Trophoblast cell (in vitro differentiated cells and primary cell): Measurements from ENCODE around the gene AZU1.

Experiments
- DNase-seq, 2 donors: peaks; one replicate each; pipeline ENCODE4 v3.0.0-alpha.2; 2016
- H2AFZ ChIP-seq: 2 replicates; pipeline ENCODE4 v1.6.1; 2013; ENCODE audit warnings: low read length, moderate library complexity, mild to moderate bottlenecking; ENCODE audit not compliant: insufficient read depth, poor library complexity
- H2AK5ac ChIP-seq: 2 replicates; pipeline ENCODE4 v1.6.1; 2013; ENCODE audit warnings: mild to moderate bottlenecking, low read length
- H2BK120ac ChIP-seq: 2 replicates; pipeline ENCODE4 v1.6.1; 2013; ENCODE audit warnings: low read length, mild to moderate bottlenecking, moderate library complexity; ENCODE audit not compliant: insufficient read depth, poor library complexity
- H2BK12ac ChIP-seq: 2 replicates; pipeline ENCODE4 v1.6.1; 2013; ENCODE audit warnings: mild to moderate bottlenecking, low read length, moderate library complexity
- H2BK5ac ChIP-seq: 2 replicates; pipeline ENCODE4 v1.6.1; 2013; ENCODE audit warnings: low read length, low read depth, moderate library complexity, mild to moderate bottlenecking; ENCODE audit not compliant: poor library complexity
- H3K14ac ChIP-seq: 2 replicates; pipeline ENCODE4 v1.6.1; 2013; ENCODE audit warnings: mild to moderate bottlenecking, low read length
- H3K18ac ChIP-seq: 2 replicates; pipeline ENCODE4 v1.6.1; 2013; ENCODE audit warnings: mild to moderate bottlenecking, low read length
- H3K23ac ChIP-seq: 2 replicates; pipeline ENCODE4 v1.6.1; 2013; ENCODE audit warnings: low read length
- H3K27ac ChIP-seq: 2 replicates; pipeline ENCODE4 v1.5.1; 2013; ENCODE audit warnings: low read depth, mild to moderate bottlenecking, inconsistent platforms, low read length, moderate library complexity
- H3K27me3 ChIP-seq: 2 replicates; pipeline ENCODE4 v1.6.1; 2013; ENCODE audit warnings: inconsistent platforms, mild to moderate bottlenecking, low read length, moderate library complexity; ENCODE audit not compliant: insufficient read depth
- H3K36me3 ChIP-seq, 2 experiments: 1 replicate in 1 of 2; 2 replicates in 1 of 2; pipeline ENCODE4 v1.6.1; 2013; ENCODE audit warnings: low read length in 2 of 2, mild to moderate bottlenecking in 2 of 2, moderate library complexity in 1 of 2; ENCODE audit not compliant: insufficient read depth in 2 of 2, control insufficient read depth in 1 of 2
- H3K4ac ChIP-seq: 2 replicates; pipeline ENCODE4 v1.6.1; 2013; ENCODE audit warnings: low read depth, mild to moderate bottlenecking, low read length, moderate library complexity
- H3K4me1 ChIP-seq, 2 experiments: 1 replicate in 1 of 2; 2 replicates in 1 of 2; pipeline ENCODE4 v1.6.1; 2013; ENCODE audit warnings: low read length in 2 of 2, mild to moderate bottlenecking in 2 of 2, moderate library complexity in 1 of 2; ENCODE audit not compliant: insufficient read depth in 2 of 2, control insufficient read depth in 1 of 2
- H3K4me2 ChIP-seq: 2 replicates; pipeline ENCODE4 v1.6.1; 2013; ENCODE audit warnings: inconsistent platforms, mild to moderate bottlenecking, low read length, moderate library complexity
- H3K4me3 ChIP-seq: 2 replicates; pipeline ENCODE4 v1.5.1; 2013; ENCODE audit warnings: mild to moderate bottlenecking, low read depth, low read length, inconsistent platforms
- H3K79me1 ChIP-seq: one replicate; pipeline ENCODE4 v1.6.1; 2013; ENCODE audit warnings: low read length
- H3K79me2 ChIP-seq: 2 replicates; pipeline ENCODE4 v1.6.1; 2013; ENCODE audit warnings: low read length, mild to moderate bottlenecking; ENCODE audit not compliant: control insufficient read depth, insufficient read depth, poor library complexity
- H3K9ac ChIP-seq: 2 replicates; pipeline ENCODE4 v1.6.1; 2013; ENCODE audit warnings: mild to moderate bottlenecking, low read length
- H3K9me3 ChIP-seq: 2 replicates; pipeline ENCODE4 v1.6.1; 2013; ENCODE audit warnings: low read depth, mild to moderate bottlenecking, control low read depth, inconsistent platforms, low read length; ENCODE audit not compliant: insufficient read depth
- H4K12ac ChIP-seq: 2 replicates; pipeline ENCODE4 v1.6.1; 2013; ENCODE audit warnings: low read depth, mild to moderate bottlenecking, low read length, moderate library complexity
- H4K8ac ChIP-seq: 2 replicates; pipeline ENCODE4 v1.6.1; 2013; ENCODE audit warnings: low read depth, mild to moderate bottlenecking, low read length, moderate library complexity
- H4K91ac ChIP-seq: one replicate; pipeline ENCODE4 v1.6.1; 2013; ENCODE audit warnings: low read depth, mild to moderate bottlenecking, low read length, moderate library complexity
- WGBS: extraction: QIAGEN DNeasy Blood & Tissue Kit; methylation state at CpG from one replicate; pipeline ENCODE4 v1.1.7; 2013; ENCODE audit warnings: missing lambda C conversion rate; ENCODE audit not compliant: insufficient read length, insufficient coverage; ENCODE audit errors: extremely low coverage; 5-methylcytosine and 5-hydroxymethylcytosine counted together

AZU1 gene

DNA sequence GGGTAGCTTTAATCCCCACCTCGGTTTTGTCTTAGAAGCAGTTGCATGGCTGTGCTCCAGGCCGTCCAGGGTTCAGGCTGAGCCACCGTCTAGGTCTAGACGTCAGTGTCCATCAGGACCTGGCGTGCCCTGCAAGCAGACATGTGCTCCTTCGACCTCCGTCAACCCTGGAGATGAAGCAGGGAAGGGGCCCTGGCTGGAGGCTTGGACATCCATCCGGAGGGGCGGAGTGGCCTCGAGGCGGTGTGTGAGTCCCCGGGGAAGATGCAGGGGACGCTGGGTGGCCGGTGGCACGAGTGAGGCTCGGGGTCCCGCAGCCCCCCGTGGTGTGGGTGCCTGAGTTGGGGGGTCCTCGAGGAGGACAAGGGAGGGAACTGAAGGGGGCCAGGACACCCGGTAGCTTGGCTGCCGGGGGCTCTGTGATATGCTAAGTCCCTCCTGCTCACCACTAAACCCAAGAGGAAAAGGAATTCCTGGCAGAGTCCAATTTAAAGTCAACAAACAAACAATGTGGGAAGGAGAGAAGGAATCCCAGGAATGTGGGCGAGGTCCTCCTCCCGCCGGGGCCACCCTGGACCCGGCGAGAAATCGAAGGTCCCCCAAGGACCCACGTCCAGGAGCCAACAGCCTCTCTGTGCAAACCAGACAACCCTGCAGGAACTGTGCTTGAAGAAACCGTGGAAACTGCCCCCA is 45.3 kb upstream of the AZU1 start:
- H3K4me1 ChIP-seq, result peaks cover 26 to 28% of the 10 kb centered on the region in 2 experiments
- H3K4me3 ChIP-seq, result peak overlapping the region; percentile 49
- peak overlapping the region; percentile 84 for H2BK12ac ChIP-seq
- H3K79me1 ChIP-seq, result peaks cover 28% of the 10 kb centered on the region
- H3K4ac ChIP-seq, result peak overlapping the region; percentile 9
- H4K91ac ChIP-seq, result peak overlapping the region; percentile 84
- H3K14ac ChIP-seq, result peak overlapping the region; percentile 55
- peak overlapping the region; percentile 63 for H4K8ac ChIP-seq
- no peak overlapping the region for H3K9ac ChIP-seq
- DNase-seq, result peak in 1 of 2 donors; percentile 14
- H2BK120ac ChIP-seq, result peak overlapping the region; percentile 93
- peaks cover 10% of the 10 kb centered on the region for H3K79me2 ChIP-seq
- H3K23ac ChIP-seq, result no peak overlapping the region
- peak overlapping the region; percentile 62 for H3K4me2 ChIP-seq
- WGBS, result no CpG with 5 or more reads among the region's 29 CpGs
- peak overlapping the region; percentile 6 for H4K12ac ChIP-seq
- H3K18ac ChIP-seq, result peak overlapping the region; percentile 70
- H3K9me3 ChIP-seq, result no peaks in the 10 kb centered on the region
- peak overlapping the region; percentile 88 for H2BK5ac ChIP-seq
- peak overlapping the region; percentile 38 for H2AK5ac ChIP-seq
- H2AFZ ChIP-seq, result peak overlapping the region; percentile 19
- peak overlapping the region; percentile 95 for H3K27ac ChIP-seq
- no peaks in the 10 kb centered on the region for H3K27me3 ChIP-seq
- no peaks in the 10 kb centered on the region for H3K36me3 ChIP-seq

DNA sequence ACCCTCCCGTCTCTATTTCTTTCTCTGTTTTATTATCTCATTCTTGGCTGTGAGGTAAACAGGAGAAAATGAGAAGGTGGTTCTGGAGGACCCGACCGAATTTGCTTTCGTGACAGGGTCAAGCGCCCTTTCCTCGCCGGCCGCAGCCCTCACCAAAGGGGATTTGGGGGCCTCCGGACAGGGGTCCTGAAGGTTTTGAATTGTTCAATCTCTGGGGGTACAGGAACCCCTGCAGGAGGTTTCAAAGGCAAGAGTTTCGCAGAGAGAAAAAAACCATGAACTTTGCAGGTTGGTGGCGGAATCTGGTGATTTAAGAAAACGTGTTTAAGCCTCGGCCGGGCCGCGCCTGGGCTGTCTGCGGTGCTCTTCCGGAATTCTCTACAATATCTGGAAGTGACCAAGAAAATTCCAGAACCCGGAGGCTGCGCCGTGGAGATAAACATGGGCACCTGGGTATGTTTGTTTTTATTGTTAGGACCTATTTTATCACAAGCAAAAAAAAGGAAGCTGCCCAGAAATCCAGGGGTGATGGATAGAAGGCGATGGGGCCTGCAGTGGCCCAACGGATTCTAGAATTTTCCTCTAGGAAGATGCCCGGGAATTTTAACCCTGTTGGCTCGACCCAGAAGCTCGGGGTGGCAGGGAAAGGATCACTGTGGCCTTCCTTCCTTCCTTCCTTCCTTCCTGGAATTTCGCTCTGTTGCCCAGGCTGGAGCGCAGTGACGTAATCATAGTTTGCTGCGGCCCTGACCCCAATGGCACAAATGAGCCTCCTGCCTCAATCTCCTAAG is 44.6 kb upstream of the AZU1 start:
- Histone ChIP-seq H3K4me2 (peak overlapping the region; percentile 62), H3K4me3 (no peak overlapping the region), H3K27ac (peak overlapping the region; percentile 95), H2AFZ (peak overlapping the region; percentile 66), H2BK120ac (peak overlapping the region; percentile 55), H4K12ac (no peak overlapping the region), H3K79me2 (peaks cover 10% of the 10 kb centered on the region), H3K14ac (peak overlapping the region; percentile 45), H2BK5ac (peak overlapping the region; percentile 79), H4K91ac (peak overlapping the region; percentile 78), H3K36me3 (no peaks in the 10 kb centered on the region), H3K79me1 (peaks cover 31% of the 10 kb centered on the region), H3K27me3 (no peaks in the 10 kb centered on the region), H3K4ac (peak overlapping the region; percentile 42), H2BK12ac (peak overlapping the region; percentile 68), H3K18ac (peak overlapping the region; percentile 17), H3K23ac (no peak overlapping the region), H2AK5ac (peak overlapping the region; percentile 13), H3K9ac (peak overlapping the region; percentile 31), H4K8ac (peak overlapping the region; percentile 49), H3K4me1 (peaks cover 26 to 28% of the 10 kb centered on the region in 2 experiments), H3K9me3 (no peaks in the 10 kb centered on the region)
- no CpG with 5 or more reads among the region's 30 CpGs for WGBS
- peak in 1 of 2 donors; percentile 55 for DNase-seq

DNA sequence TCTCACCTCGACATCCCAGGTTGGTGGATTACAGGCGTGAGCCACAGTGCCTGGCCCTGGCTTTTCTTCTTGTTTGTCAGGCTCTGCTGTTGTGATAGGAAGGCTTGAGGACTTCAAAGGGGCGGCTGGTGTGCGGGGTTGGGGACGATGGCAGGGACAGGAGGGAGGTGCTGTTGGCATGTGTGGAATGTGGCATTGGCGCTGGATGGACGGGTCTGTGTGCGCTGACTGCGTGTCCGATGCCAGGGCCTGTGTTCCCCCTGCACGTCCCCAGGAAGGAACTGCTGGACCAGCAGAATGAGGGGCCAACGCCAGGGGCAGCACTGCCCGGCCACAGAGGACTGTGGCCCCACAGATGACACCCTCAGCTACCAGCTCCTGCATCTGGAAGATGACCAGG is 43.1 kb upstream of the AZU1 start:
- H4K91ac ChIP-seq, result no peak overlapping the region
- H3K4me2 ChIP-seq, result no peak overlapping the region
- H3K36me3 ChIP-seq, result no peaks in the 10 kb centered on the region
- H3K14ac ChIP-seq, result peak overlapping the region; percentile 3
- DNase-seq, result no peak
- H2BK5ac ChIP-seq, result no peak overlapping the region
- no peak overlapping the region for H4K12ac ChIP-seq
- no peaks in the 10 kb centered on the region for H3K9me3 ChIP-seq
- H3K79me1 ChIP-seq, result peaks cover 30% of the 10 kb centered on the region
- H3K23ac ChIP-seq, result no peak overlapping the region
- H3K4ac ChIP-seq, result peak overlapping the region; percentile 60
- peaks cover 24 to 32% of the 10 kb centered on the region in 2 experiments for H3K4me1 ChIP-seq
- H2AK5ac ChIP-seq, result peak overlapping the region; percentile 3
- no peak overlapping the region for H3K27ac ChIP-seq
- H3K18ac ChIP-seq, result peak overlapping the region; percentile 8
- H3K4me3 ChIP-seq, result no peak overlapping the region
- H2BK12ac ChIP-seq, result peak overlapping the region; percentile 4
- H2BK120ac ChIP-seq, result no peak overlapping the region
- no peak overlapping the region for H4K8ac ChIP-seq
- H3K9ac ChIP-seq, result no peak overlapping the region
- no peaks in the 10 kb centered on the region for H3K27me3 ChIP-seq
- no peak overlapping the region for H2AFZ ChIP-seq
- H3K79me2 ChIP-seq, result peaks cover 5% of the 10 kb centered on the region
- no CpG with 5 or more reads among the region's 13 CpGs for WGBS

DNA sequence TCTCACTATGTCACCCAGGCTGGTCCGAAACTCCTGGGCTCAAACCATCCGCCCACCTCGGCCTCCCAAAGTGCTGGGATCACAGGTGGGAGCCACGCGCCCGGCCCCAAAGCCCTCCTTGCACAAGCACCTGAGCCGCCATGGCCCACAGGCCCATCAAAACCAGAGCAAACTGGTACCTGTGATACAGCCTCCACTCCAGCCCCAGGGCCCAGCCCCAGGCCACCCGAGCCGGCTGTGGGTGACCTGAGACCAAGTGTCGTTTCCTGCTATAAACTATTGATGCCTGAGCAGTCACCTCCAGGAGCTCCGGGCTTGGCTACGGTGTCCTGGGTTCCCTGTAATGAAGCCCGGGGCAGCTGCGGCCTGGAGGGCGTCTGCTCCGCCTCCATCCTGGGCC is 40.1 kb upstream of the AZU1 start:
- no peak overlapping the region for H3K4me2 ChIP-seq

More for the DNA sequence above, 40.1 kb upstream of the AZU1 start:
- H3K4me1 ChIP-seq, result peaks cover 25 to 31% of the 10 kb centered on the region in 2 experiments
- H3K4ac ChIP-seq, result no peak overlapping the region
- no peak overlapping the region for H3K27ac ChIP-seq
- H2BK120ac ChIP-seq, result peak overlapping the region; percentile 34
- H2AFZ ChIP-seq, result no peak overlapping the region
- no peaks in the 10 kb centered on the region for H3K36me3 ChIP-seq
- H2BK5ac ChIP-seq, result peak overlapping the region; percentile 72
- H3K9ac ChIP-seq, result no peak overlapping the region
- no peaks in the 10 kb centered on the region for H3K9me3 ChIP-seq
- H4K8ac ChIP-seq, result no peak overlapping the region
- peaks cover 30% of the 10 kb centered on the region for H3K79me1 ChIP-seq
- peaks cover 2% of the 10 kb centered on the region for H3K79me2 ChIP-seq
- H2BK12ac ChIP-seq, result peak overlapping the region; percentile 4
- H3K27me3 ChIP-seq, result no peaks in the 10 kb centered on the region
- no peak overlapping the region for H3K18ac ChIP-seq
- peak; percentile 37 for DNase-seq
- H4K91ac ChIP-seq, result peak overlapping the region; percentile 61
- no peak overlapping the region for H4K12ac ChIP-seq
- H3K23ac ChIP-seq, result no peak overlapping the region
- H3K4me3 ChIP-seq, result no peak overlapping the region
- H3K14ac ChIP-seq, result peak overlapping the region; percentile 40
- peak overlapping the region; percentile 92 for H2AK5ac ChIP-seq
- no CpG with 5 or more reads among the region's 16 CpGs for WGBS
